H1 (cell line): ENCODE data around the gene TXNDC2. TPM values are rescaled to one million over a fixed set of nuclear protein-coding genes. Genes with fewer than 3 reads are reported as not detected.

Experiments
- JUND ChIP-seq: IDR thresholded peaks from 2 replicates; pipeline ENCODE4 v1.6.1; 2011; ENCODE audit warnings: mild to moderate bottlenecking, improper control_type of control experiment, low read length
- RAD21 ChIP-seq, 2 experiments: IDR thresholded peaks in 1 of 2; conservative IDR thresholded peaks in 1 of 2; 2 replicates each; pipeline ENCODE4 v1.6.1; 2011; ENCODE audit warnings: low read depth in 2 of 2, low read length in 2 of 2, improper control_type of control experiment in 1 of 2, inconsistent platforms in 1 of 2, mild to moderate bottlenecking in 1 of 2, moderate library complexity in 1 of 2
- SIX5 ChIP-seq: IDR thresholded peaks from 2 replicates; pipeline ENCODE4 v1.6.1; 2011; ENCODE audit warnings: mild to moderate bottlenecking, low read depth, low read length
- polyA plus RNA-seq, 7 experiments: library from polyadenylated mRNA; depleted of rRNA in 3 of 7; stranded (reverse) in 5 of 7; unstranded in 2 of 7; fragments of >200 nt in 5 of 7; fragments of 200-250 nt in 2 of 7; gene quantifications; 1 replicate in 5 of 7; 2 replicates in 1 of 7; 4 replicates in 1 of 7; pipeline versions ENCODE4 v1.2.1 to v1.2.3, GENCODE V29; 2011 to 2013; ENCODE audit warnings: missing spikeins in 2 of 7, mixed read lengths in 2 of 7
- total RNA-seq: library from RNA; stranded (reverse); fragmentation: NEBNext Ultra II Directional; extraction: Animal tissue kit (Norgen Biotek cat#: 25700); gene quantifications from 2 replicates; pipeline ENCODE4 v1.2.1, GENCODE V29; 2021
- TF ChIP-seq, protein P1 (sequence below): IDR thresholded peaks from 2 replicates; pipeline ENCODE4 v1.6.1; 2011; ENCODE audit warnings: low read depth, mild to moderate bottlenecking, low read length; ENCODE audit not compliant: insufficient read depth

The TXNDC2 gene
- total and polyA plus RNA-seq, 2 of the 8 experiments (the other 6 are each of a cell fraction or from before 2014, with no cell fraction given), result 0.09 TPM; not detected in 1

DNA sequence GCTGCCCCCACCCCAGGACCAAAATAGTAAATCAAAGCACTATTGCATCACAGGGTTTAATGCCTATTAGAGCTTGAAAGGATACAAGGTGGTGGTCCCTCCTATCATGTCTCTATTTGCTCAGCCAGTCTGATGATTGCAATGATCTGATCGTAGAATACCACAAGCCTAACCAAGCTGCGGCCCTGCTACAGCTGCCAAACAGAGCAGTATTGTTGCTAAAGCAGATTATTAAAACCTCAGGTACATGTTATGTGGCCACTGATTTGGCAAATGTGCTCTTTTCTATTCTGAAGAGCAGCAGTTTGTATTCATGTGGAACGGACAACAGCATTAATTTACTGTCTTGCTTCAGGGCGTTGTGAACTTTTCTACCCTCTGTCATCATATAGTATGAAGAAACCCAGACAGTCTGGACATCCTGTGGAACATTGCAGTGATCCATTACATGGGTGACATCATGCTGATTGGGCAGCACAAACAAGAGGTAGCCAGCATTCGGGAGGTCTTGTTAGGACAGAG lies 19.7 kb downstream of the TXNDC2 start (continued):
- TF ChIP-seq, protein P1, sequence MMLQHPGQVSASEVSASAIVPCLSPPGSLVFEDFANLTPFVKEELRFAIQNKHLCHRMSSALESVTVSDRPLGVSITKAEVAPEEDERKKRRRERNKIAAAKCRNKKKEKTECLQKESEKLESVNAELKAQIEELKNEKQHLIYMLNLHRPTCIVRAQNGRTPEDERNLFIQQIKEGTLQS, result no peak
- no peak for TF ChIP-seq JUND
- no peak for TF ChIP-seq RAD21 (IDR thresholded peaks at IDR 0.05 in 1 of 2, conservative IDR thresholded peaks at IDR 0.05 in 1 of 2; ENCODE audit: low read depth in 2 of 2, low read length in 2 of 2)
- TF ChIP-seq SIX5, result no peak
